IPS-15b (cell line): ENCODE results near the gene FADS3.
A peak's percentile ranks its signal among the peaks of the same experiment; 100 is the strongest.

Experiments
- H3K27me3 ChIP-seq: one replicate; pipeline ENCODE4 v1.6.1; 2013; ENCODE audit warnings: low read length; ENCODE audit not compliant: control insufficient read depth, insufficient read depth
- H3K36me3 ChIP-seq: one replicate; pipeline ENCODE4 v1.6.1; 2013; ENCODE audit warnings: low read length; ENCODE audit not compliant: control insufficient read depth, insufficient read depth
- H3K4me1 ChIP-seq: one replicate; pipeline ENCODE4 v1.6.1; 2013; ENCODE audit warnings: mild to moderate bottlenecking, low read length; ENCODE audit not compliant: control insufficient read depth, insufficient read depth
- H3K4me3 ChIP-seq: one replicate; pipeline ENCODE4 v1.5.1; 2013; ENCODE audit warnings: low read depth, low read length
- H3K9ac ChIP-seq: one replicate; pipeline ENCODE4 v1.6.1; 2013; ENCODE audit warnings: low read depth, mild to moderate bottlenecking, low read length
- H3K9me3 ChIP-seq: one replicate; pipeline ENCODE4 v1.6.1; 2013; ENCODE audit warnings: mild to moderate bottlenecking, low read length; ENCODE audit not compliant: control insufficient read depth, insufficient read depth

The FADS3 gene

GRCh38 chr11:61833926-61834277 is 57.4 kb downstream of the FADS3 start:
- no peaks in the 10 kb centered on the region for H3K27me3 ChIP-seq
- no peaks in the 10 kb centered on the region for H3K36me3 ChIP-seq
- H3K4me3 ChIP-seq = no peak overlapping the region
- H3K9me3 ChIP-seq = no peaks in the 10 kb centered on the region
- peaks cover 13% of the 10 kb centered on the region for H3K4me1 ChIP-seq
- H3K9ac ChIP-seq = peak overlapping the region; percentile 24

GRCh38 chr11:61833471-61833870 is 57.9 kb downstream of the FADS3 start:
- no peaks in the 10 kb centered on the region for H3K27me3 ChIP-seq
- peaks cover 13% of the 10 kb centered on the region for H3K4me1 ChIP-seq
- H3K9me3 ChIP-seq = no peaks in the 10 kb centered on the region
- H3K36me3 ChIP-seq = no peaks in the 10 kb centered on the region
- H3K9ac ChIP-seq = no peak overlapping the region
- no peak overlapping the region for H3K4me3 ChIP-seq

GRCh38 chr11:61832754-61833153 is 58.6 kb downstream of the FADS3 start:
- no peaks in the 10 kb centered on the region for H3K36me3 ChIP-seq
- no peak overlapping the region for H3K9ac ChIP-seq
- no peaks in the 10 kb centered on the region for H3K27me3 ChIP-seq
- peaks cover 13% of the 10 kb centered on the region for H3K4me1 ChIP-seq
- H3K9me3 ChIP-seq = no peaks in the 10 kb centered on the region
- H3K4me3 ChIP-seq = no peak overlapping the region

GRCh38 chr11:61832207-61832606 is 59.1 kb downstream of the FADS3 start:
- no peaks in the 10 kb centered on the region for H3K27me3 ChIP-seq
- H3K4me1 ChIP-seq = peaks cover 13% of the 10 kb centered on the region
- H3K4me3 ChIP-seq = no peak overlapping the region
- no peak overlapping the region for H3K9ac ChIP-seq
- no peaks in the 10 kb centered on the region for H3K9me3 ChIP-seq
- no peaks in the 10 kb centered on the region for H3K36me3 ChIP-seq

GRCh38 chr11:61830237-61831105 is 60.9 kb downstream of the FADS3 start:
- H3K4me1 ChIP-seq = peaks cover 13% of the 10 kb centered on the region
- H3K27me3 ChIP-seq = no peaks in the 10 kb centered on the region
- no peaks in the 10 kb centered on the region for H3K36me3 ChIP-seq
- peak overlapping the region; percentile 71 for H3K4me3 ChIP-seq
- no peaks in the 10 kb centered on the region for H3K9me3 ChIP-seq
- H3K9ac ChIP-seq = no peak overlapping the region

GRCh38 chr11:61829806-61830205 is 61.5 kb downstream of the FADS3 start:
- Histone ChIP-seq H3K9me3 (no peaks in the 10 kb centered on the region), H3K27me3 (no peaks in the 10 kb centered on the region), H3K36me3 (no peaks in the 10 kb centered on the region), H3K4me1 (peaks cover 10% of the 10 kb centered on the region), H3K9ac (no peak overlapping the region), H3K4me3 (peak overlapping the region; percentile 71)

- H3K36me3 ChIP-seq = no peaks in the 10 kb centered on the region
- peak overlapping the region; percentile 81 for H3K9ac ChIP-seq
- H3K9me3 ChIP-seq = no peaks in the 10 kb centered on the region
- H3K4me1 ChIP-seq = peaks cover 4% of the 10 kb centered on the region
- H3K27me3 ChIP-seq = no peaks in the 10 kb centered on the region
- H3K4me3 ChIP-seq = peak overlapping the region; percentile 71
These were observed 62.5 kb downstream of the FADS3 start for GRCh38 chr11:61828629-61829407.

GRCh38 chr11:61828379-61828628 is 63.0 kb downstream of the FADS3 start:
- Histone ChIP-seq H3K4me1 (peaks cover 4% of the 10 kb centered on the region), H3K9me3 (no peaks in the 10 kb centered on the region), H3K4me3 (peak overlapping the region; percentile 71), H3K27me3 (no peaks in the 10 kb centered on the region), H3K36me3 (no peaks in the 10 kb centered on the region), H3K9ac (peak overlapping the region; percentile 81)

- H3K9me3 ChIP-seq = no peaks in the 10 kb centered on the region
- H3K27me3 ChIP-seq = no peaks in the 10 kb centered on the region
- no peaks in the 10 kb centered on the region for H3K36me3 ChIP-seq
- peak within 1 kb of the TSS; percentile 81 for H3K9ac ChIP-seq
- H3K4me1 ChIP-seq = peaks cover 4% of the 10 kb centered on the region
- peak within 1 kb of the TSS; percentile 71 for H3K4me3 ChIP-seq
These were observed 63.6 kb downstream of the FADS3 start, which contains the start of gene FADS2 for GRCh38 chr11:61827571-61828378. Gene FADS2, plus strand, starts transcription at chr11:61828300. Its CDS starts 91 bp downstream, at chr11:61828391.

GRCh38 chr11:61826930-61827570 is 64.3 kb downstream of the FADS3 start:
- Histone ChIP-seq H3K4me3 (peak overlapping the region; percentile 71), H3K27me3 (no peaks in the 10 kb centered on the region), H3K36me3 (no peaks in the 10 kb centered on the region), H3K9me3 (no peaks in the 10 kb centered on the region), H3K9ac (peak overlapping the region; percentile 81), H3K4me1 (peaks cover 4% of the 10 kb centered on the region)
